RKO (cell line): Measurements from ENCODE around the gene MANBA.
"Not testable (repeated sequence)": the region's sequence is repeated elsewhere in the genome, so short reads cannot be mapped to it uniquely, and the experiment has no call there.

Experiments used
- DNase-seq: peaks from one replicate; pipeline ENCODE4 v3.0.0-alpha.2; 2016; ENCODE audit warnings: low spot score

MANBA gene

DNA sequence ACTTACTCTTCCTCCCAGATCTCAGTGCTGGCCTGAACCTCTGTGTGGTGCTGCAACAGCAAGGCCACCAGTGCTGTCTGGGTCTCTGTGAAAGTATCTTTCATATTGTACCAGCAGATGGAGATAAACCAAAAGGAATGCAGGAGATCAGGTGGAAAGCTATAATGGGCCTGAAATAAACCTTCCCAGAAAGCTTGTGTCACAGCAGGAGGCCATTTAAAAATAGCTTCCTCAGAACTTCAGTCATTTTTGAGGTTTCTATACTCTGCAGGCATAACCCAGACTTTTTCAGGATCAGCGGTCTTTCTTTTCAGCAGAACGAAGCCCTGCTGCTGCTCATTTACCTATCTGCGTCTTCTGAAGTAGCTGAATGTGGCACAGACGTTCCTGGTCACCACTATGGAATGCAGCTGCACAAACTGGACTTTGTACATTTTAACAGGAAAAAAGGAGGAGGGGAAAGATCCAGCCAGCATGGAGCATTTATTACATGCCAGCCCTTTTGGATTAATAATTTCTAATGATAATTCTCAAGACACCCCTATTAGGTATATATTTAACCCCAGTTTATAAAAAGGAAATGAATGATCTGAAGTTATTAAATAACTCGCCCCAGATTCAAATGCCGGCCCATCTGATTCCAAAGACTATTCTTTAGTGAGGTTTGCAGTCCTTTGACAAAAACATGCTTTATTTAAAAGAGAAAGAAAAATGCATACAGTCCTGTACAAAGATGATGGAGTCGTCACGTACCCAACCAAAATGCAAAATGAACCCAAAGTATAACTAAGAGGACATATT is 139.9 kb downstream of the MANBA start:
- DNase-seq = peak; percentile 85

DNA sequence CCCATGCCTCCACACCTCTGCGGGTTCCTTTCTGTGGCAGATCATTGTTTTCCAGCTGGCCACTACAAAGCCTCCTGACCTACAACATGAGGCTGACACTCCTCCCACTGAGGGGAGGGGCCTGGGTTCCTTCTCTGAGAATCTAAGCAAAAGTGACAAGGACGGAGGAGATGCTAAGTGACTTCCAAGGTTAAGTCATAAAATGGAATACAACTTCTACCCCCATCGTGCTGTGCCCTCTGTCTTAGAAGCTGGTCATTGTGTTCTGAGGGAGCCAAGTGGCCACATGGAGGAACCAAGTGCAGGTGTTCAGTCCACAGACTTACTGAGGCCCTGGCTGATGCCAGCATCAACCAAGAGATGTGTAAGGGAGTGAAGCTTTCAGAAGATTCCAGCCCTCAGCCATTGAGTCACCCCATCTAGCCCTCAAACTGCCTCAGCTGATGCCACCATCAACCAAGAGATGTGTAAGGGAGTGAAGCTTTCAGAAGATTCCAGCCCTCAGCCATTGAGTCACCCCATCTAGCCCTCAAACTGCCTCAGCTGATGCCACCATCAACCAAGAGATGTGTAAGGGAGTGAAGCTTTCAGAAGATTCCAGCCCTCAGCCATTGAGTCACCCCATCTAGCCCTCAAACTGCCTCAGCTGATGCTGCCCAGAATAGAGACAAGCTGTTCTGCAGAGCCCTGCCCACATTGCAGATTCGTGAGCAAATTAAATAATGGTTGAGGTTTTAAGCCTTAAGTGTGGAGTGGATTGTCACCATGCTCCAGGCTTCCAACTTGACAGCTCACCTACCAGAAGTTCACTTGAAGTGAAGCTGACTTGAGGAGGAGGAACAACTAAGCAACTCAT is 140.8 kb downstream of the MANBA start:
- DNase-seq = not testable (repeated sequence)

GRCh38 chr4:102619021-102619420 is 141.7 kb downstream of the MANBA start:
- not testable (repeated sequence) for DNase-seq

- no peak for DNase-seq
These were observed 144.1 kb downstream of the MANBA start for GRCh38 chr4:102616636-102617035.

GRCh38 chr4:102614801-102615200 is 146.0 kb downstream of the MANBA start:
- no peak for DNase-seq

GRCh38 chr4:102612824-102613366 is 147.9 kb downstream of the MANBA start:
- DNase-seq = no peak

DNA sequence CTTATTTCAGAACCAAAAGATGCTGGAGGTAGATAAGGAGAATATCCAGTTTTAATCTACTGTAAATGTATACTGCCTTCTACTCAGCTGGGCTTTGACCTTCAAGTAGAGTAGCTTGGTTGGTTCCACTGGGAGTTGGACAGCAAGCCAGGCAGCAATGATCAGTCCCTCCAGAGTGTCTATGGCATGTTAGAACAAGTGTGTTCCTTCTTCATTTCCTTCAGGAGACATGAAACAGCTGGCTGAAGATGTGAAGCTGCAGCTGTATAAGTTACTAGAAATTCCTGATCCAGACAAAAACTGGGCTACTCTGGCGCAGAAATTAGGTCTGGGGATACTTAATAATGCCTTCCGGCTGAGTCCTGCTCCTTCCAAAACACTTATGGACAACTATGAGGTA is 148.6 kb downstream of the MANBA start:
- DNase-seq = no peak

DNA sequence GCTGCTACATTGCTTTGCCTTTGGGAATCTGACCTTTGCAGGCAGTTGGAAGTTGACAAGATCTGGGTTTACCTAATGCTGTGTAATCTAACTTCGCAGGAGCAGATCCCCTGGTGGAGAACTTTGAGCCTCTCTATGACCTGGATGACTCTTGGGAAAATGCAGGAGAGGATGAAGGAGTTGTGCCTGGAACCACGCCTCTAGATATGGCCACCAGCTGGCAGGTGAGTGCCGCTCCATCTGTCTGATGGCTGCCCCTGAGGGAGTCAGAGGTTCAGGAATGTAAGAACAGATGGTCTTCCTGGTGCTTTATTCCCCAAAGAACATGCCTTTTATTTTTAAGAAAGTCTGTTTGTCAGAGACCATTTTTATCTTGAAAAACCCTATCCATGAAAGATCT is 150.3 kb downstream of the MANBA start:
- DNase-seq = no peak

DNA sequence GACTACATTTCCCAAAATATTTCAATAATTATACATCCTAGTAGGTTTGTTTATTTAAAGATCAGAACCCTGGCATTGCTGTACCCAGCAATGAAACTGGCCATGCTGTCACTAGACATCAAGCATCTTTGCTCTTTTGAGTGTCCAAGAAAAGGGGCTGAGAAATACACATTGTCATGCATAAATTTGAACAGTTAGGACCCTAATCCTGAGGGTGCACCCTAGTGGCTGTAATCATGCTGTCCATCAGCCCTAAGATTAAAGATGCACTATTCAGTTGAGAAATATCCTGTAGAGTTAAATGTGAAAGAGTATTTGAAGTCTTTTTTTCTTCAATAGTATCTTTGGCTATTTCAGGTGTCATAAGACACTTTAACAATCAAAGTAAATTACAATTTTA is 150.8 kb downstream of the MANBA start:
- peak; percentile 34 for DNase-seq

GRCh38 chr4:102608190-102608589 is 152.6 kb downstream of the MANBA start:
- peak; percentile 37 for DNase-seq

DNA sequence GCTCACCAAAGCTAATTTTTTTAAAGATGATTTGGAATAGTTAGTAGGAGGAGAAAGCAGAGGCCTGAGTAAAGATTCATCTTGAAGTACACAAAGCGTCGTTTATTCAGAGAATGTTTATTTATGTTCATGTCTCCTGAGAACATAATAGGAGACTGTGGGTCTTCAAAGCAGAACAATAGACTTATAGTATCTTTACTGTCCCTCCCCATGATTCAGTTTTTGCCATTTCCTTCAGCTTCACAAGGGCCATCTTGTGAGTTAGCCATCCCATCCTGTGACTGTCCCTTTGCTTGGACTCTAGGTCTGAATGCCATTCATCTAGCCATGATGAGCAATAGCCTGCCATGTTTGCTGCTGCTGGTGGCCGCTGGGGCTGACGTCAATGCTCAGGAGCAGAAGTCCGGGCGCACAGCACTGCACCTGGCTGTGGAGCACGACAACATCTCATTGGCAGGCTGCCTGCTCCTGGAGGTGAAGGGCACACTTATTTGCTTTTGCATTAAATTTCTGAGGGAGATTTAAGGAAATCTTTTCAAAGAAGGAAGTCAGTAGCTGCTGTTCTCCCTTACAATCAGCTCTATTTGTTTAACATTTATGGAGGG is 153.8 kb downstream of the MANBA start:
- DNase-seq = no peak

DNA sequence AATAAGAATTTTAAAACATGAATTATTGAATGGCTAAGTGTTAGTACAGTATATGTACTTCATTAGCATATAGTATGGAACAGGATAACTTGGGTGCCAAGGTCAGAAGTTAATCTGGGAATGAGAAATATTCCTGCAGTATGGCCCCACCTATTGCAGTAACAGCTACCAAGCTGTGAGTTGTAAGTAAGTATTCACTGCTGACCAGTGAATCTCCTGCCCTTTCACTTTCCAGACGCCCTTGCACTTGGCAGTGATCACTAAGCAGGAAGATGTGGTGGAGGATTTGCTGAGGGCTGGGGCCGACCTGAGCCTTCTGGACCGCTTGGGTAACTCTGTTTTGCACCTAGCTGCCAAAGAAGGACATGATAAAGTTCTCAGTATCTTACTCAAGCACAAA is 154.5 kb downstream of the MANBA start:
- DNase-seq = no peak

DNA sequence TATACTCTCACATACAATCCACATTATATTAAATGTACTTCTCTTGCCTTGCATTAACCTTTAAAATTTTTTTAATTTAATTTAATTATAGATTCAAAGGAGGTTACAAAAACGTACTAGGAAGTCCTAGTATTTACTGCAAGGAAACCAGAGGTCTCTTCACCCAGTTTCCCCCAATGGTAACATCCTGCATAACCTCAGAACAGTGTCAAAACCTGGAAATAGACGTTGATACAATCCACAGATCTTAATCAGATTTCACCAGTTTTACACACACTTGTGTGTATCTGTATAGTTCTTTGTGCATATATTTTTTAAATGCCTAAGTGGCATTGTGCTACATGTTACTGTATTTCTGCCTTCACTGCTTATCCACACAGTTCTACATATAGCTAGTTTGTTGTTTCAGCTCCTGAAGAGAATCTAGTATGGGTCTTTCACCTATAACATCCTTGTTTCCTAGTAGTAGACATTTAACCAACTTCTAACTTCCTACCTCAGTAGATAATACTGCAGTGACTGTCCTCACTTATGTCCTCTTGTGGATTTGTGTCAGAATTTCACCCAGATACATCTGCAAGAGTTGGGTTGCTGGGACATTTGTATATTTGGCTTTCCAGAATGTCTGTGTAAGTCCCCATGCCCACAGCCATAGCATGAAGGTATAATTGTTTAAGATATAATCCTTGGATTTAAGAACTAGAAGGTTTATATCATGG is 156.4 kb downstream of the MANBA start:
- peak; percentile 24 for DNase-seq

DNA sequence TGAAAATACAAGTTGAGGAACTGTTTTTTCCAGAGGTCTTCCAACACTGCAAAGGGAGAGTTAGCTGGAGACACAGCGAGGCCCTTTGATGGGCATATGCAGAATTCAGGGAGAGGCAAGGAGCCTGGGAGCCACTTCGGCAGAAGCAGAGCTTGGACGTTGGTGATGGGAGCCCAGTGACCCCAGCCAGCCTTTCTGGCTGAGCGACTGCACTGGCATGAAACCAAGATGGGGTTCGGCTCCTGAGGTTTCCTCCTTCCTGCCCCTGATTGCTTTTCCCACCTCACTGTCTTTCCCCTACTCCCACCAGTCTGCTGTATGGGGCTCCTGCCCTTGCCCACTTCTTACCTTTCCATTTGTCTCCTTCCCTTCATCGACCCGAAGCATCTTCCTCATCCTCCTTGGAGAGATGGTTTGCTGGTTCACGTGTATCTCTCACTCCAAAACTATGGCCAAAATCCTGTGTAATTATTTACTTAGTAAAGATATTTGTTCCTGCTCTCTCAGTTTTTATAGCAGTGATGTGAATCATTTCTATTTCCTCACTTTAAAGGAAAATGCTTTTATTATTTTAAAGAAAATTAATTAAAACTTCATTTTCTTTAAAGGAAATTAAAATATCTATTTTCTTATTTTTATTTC is 159.1 kb downstream of the MANBA start:
- no peak for DNase-seq

DNA sequence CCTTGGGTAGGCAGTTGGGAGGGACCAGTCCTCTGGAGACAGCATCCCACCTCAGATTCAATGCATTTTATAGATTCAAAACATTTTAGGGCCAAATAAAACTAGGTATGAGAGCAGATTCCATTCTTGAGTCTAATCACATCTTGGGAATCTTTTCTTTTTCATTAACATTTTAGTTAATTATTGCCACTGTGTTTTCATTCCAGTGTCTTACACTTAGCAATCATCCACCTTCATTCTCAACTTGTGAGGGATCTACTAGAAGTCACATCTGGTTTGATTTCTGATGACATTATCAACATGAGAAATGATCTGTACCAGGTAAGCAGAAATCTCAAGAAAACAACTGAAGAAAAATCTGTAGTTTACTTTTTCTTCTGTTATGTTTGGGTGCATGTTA is 160.1 kb downstream of the MANBA start:
- DNase-seq = no peak

GRCh38 chr4:102599886-102600285 is 160.9 kb downstream of the MANBA start:
- DNase-seq = no peak

- DNase-seq = no peak
These were observed 161.3 kb downstream of the MANBA start for GRCh38 chr4:102599455-102599854.

- no peak for DNase-seq
These were observed 161.9 kb downstream of the MANBA start for GRCh38 chr4:102598762-102599374.

GRCh38 chr4:102598086-102598761 is 162.5 kb downstream of the MANBA start:
- no peak for DNase-seq

DNA sequence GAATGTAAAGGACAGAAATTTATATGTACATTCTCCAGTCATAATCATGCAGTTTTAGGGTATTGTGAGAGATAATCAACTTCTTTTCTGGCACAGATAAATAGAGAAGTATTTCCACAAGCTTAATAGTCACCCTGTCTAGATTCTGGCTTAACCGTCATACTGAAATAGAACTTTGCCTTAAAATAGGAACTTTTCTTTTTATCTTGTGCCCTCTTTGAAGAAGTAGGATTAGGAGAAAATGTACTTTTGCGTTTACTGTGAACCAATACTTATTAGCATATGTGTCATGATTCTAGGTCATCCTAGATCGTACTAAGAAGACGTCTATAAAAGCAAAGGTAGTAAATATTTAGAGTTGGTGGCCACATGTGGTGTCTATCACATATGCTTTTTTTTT is 164.2 kb downstream of the MANBA start:
- no peak for DNase-seq
